Pancreas (tissue), 10 donors: ENCODE data around the gene CELF4. TPM values are rescaled to one million over a fixed set of nuclear protein-coding genes. Genes with fewer than 3 reads are reported as not detected.
A peak's percentile ranks its signal among the peaks of the same experiment; 100 is the strongest.

Source experiments
- ATAC-seq, 4 donors: fragments of 200-7000 bp; cut with Tn5 transposase; one replicate each; pipeline versions ENCODE4 v1.8.0 to v1.9.1; 2020; ENCODE audit warnings: mild to moderate bottlenecking in 4 of 4, moderate library complexity in 4 of 4
- DNase-seq, 6 donors: peaks; one replicate each; pipeline ENCODE4 v3.0.0-alpha.2; 2020
- FAIRE-seq: peaks from 2 replicates; lab custom pipeline; 2012; peaks lifted over from hg19 to GRCh38; lab: Jason Lieb, UNC
- H3K27ac ChIP-seq, 4 donors: fragments of 200-600 bp; sonication (generic); 1 replicate in 3 of 4; 2 replicates in 1 of 4; pipeline versions ENCODE4 v1.5.0 to v1.8.0; 2020
- H3K27me3 ChIP-seq, 4 donors: fragments of 200-600 bp; one replicate each; pipeline ENCODE4 v1.8.0; 2021
- H3K36me3 ChIP-seq, 3 donors: fragments of 200-600 bp; sonication (generic) in 1 of 3; one replicate each; pipeline versions ENCODE4 v1.5.0 to v1.8.0; 2020 to 2021
- H3K4me1 ChIP-seq, 3 donors: fragments of 200-600 bp; one replicate each; pipeline ENCODE4 v1.8.0; 2021
- H3K4me3 ChIP-seq, 4 donors: fragments of 200-600 bp; sonication (generic) in 2 of 4; one replicate each; pipeline versions ENCODE4 v1.5.0 to v1.8.0; 2020 to 2021
- H3K9me3 ChIP-seq, 4 donors: fragments of 200-600 bp; one replicate each; pipeline ENCODE4 v1.8.0; 2021
- CTCF ChIP-seq, 4 donors: fragments of 200-600 bp; sonication (generic) in 3 of 4; IDR thresholded peaks; one replicate each; pipeline versions ENCODE4 v1.5.0 to v1.8.0; 2021; ENCODE audit warnings: antibody characterized with exemption in 4 of 4
- WGBS, 2 donors: extraction: QIAGEN DNeasy Blood & Tissue Kit; methylation state at CpG; one replicate each; pipeline ENCODE4 v1.1.7; 2013; 5-methylcytosine and 5-hydroxymethylcytosine counted together
- intact Hi-C, 3 donors: fragments of 100-400 bp; cut with DNase I; formaldehyde crosslinking; loops; one replicate each; pipeline versions ENCODE4 v1.11.1 to v1.14.2; 2022
- polyA plus RNA-seq, 2 donors: library from polyadenylated mRNA; stranded (reverse); fragments of 200-250 nt; gene quantifications; one replicate each; pipeline ENCODE4 v1.2.3, GENCODE V29; 2013
- total RNA-seq, 6 donors: library from RNA; stranded (reverse); fragmentation: NEBNext Ultra II Directional in 4 of 6; extraction: Animal tissue kit (Norgen Biotek cat#: 25700) in 4 of 6; gene quantifications; one replicate each; pipeline versions ENCODE4 v1.2.1 to v1.2.4, GENCODE V29; 2021 to 2023
- donor health status: healthy with polysubstance abuse.
- donor health status: DM: no; HTN: no; CAD: no; lungs with moderate emphysema.
- donor health status: DM: no; HTN: no; CAD: no.
- donor health status: control.
- donor health status: control.
- donor health status: Bipolar disorder and iron deficiency.
- donor health status: DM: yes; HTN: yes; CAD: no.
- donor health status: DM: no; HTN: no; CAD: no.
- donor health status: DM: no; HTN: no; CAD: no.
- donor health status: DM: yes; HTN: yes; CAD: no.

Gene CELF4
- total and polyA plus RNA-seq, 8 donors: 1.0 to 10.0 (median 2.8) TPM

GRCh38 chr18:37313624-37314023 is 252.0 kb downstream of the CELF4 start:
- Histone ChIP-seq H3K27me3 (no peaks in the 10 kb centered on the region), H3K9me3 (no peaks in the 10 kb centered on the region), H3K4me3 (no peak overlapping the region), H3K27ac (no peak overlapping the region), H3K36me3 (no peaks in the 10 kb centered on the region), H3K4me1 (no peaks in the 10 kb centered on the region)
- ATAC-seq: no peak
- 75 to 78% methylated on average over 10 of the region's 10 CpGs for WGBS, 2 donors
- DNase-seq: no peak
- no peak for FAIRE-seq
- intact Hi-C loops: no loop called here
- TF ChIP-seq CTCF (IDR thresholded peaks at IDR 0.05): no peak

GRCh38 chr18:37309861-37310260 is 255.7 kb downstream of the CELF4 start:
- Histone ChIP-seq H3K27me3 (no peaks in the 10 kb centered on the region), H3K9me3 (no peaks in the 10 kb centered on the region), H3K36me3 (no peaks in the 10 kb centered on the region), H3K27ac (no peak overlapping the region), H3K4me3 (no peak overlapping the region), H3K4me1 (no peaks in the 10 kb centered on the region)
- intact Hi-C loops: no loop called here
- WGBS, 2 donors: 83 to 88% methylated on average over 3 of the region's 3 CpGs
- ATAC-seq (no peak), FAIRE-seq (no peak), DNase-seq (no peak)
- no peak for TF ChIP-seq CTCF (IDR thresholded peaks at IDR 0.05)

- intact Hi-C loops: no loop called here
- Histone ChIP-seq H3K27me3 (no peaks in the 10 kb centered on the region), H3K36me3 (no peaks in the 10 kb centered on the region), H3K9me3 (no peaks in the 10 kb centered on the region), H3K4me3 (no peak overlapping the region), H3K4me1 (no peaks in the 10 kb centered on the region), H3K27ac (no peak overlapping the region)
- peak in 1 of 4 donors; percentile 53 for ATAC-seq
- WGBS, 2 donors: 6 to 7% methylated on average over 1 of the region's 1 CpG
- DNase-seq: no peak
- TF ChIP-seq CTCF (IDR thresholded peaks at IDR 0.05): no peak
- no peak for FAIRE-seq
These were observed 256.5 kb downstream of the CELF4 start for GRCh38 chr18:37309059-37309458.

GRCh38 chr18:37307181-37307580 is 258.4 kb downstream of the CELF4 start:
- WGBS, 2 donors: 79 to 81% methylated on average over 8 of the region's 8 CpGs
- FAIRE-seq (no peak), DNase-seq (no peak), ATAC-seq (no peak)
- H3K4me1 ChIP-seq: no peaks in the 10 kb centered on the region
- no peak overlapping the region for H3K4me3 ChIP-seq
- H3K36me3 ChIP-seq: no peaks in the 10 kb centered on the region
- H3K27ac ChIP-seq: no peak overlapping the region
- intact Hi-C loops: no loop called here
- H3K9me3 ChIP-seq: no peaks in the 10 kb centered on the region
- H3K27me3 ChIP-seq: no peaks in the 10 kb centered on the region
- no peak for TF ChIP-seq CTCF (IDR thresholded peaks at IDR 0.05)

DNA sequence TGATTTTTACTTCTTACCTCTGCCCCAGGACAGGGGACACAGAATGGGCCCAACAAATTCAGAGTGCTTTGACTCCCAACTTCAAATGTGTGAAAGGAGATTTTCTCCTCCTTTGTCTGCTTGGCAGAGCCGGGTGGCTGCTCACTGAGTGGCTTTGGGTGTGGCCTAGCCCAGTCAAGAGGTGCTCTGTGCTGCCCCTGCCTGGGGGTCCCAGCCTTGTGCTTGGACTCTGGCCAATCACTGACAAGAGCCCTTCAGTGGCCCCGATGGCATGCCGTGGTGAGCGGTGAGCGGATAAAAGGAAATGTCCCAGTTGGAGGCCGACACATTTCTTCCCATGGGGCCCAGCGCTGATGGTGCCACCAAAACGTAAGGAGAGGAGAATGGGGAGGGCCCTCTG is 259.2 kb downstream of the CELF4 start:
- no peak for TF ChIP-seq CTCF (IDR thresholded peaks at IDR 0.05)
- WGBS, 2 donors: 79 to 83% methylated on average over 8 of the region's 8 CpGs
- DNase-seq (no peak), ATAC-seq (no peak), FAIRE-seq (no peak)
- Histone ChIP-seq H3K27me3 (no peaks in the 10 kb centered on the region), H3K27ac (no peak overlapping the region), H3K4me1 (no peaks in the 10 kb centered on the region), H3K4me3 (no peak overlapping the region), H3K36me3 (no peaks in the 10 kb centered on the region), H3K9me3 (no peaks in the 10 kb centered on the region)
- intact Hi-C loops: no loop called here
